ACC112 (cell line): ENCODE measurements around the gene NBPF12.
"Not testable (repeated sequence)": the region's sequence is repeated elsewhere in the genome, so short reads cannot be mapped to it uniquely, and the experiment has no call there.

Source experiments
- H2AFZ ChIP-seq: fragments of 200-600 bp; sonication (generic); one replicate; pipeline ENCODE4 v1.6.0; 2017; ENCODE audit warnings: antibody characterized with exemption, low read length; ENCODE audit not compliant: unreplicated experiment
- H3K27ac ChIP-seq: fragments of 200-600 bp; sonication (generic); 2 replicates; pipeline ENCODE4 v1.5.1; 2014; ENCODE audit warnings: low read depth, mild to moderate bottlenecking, antibody characterized with exemption, low read length, moderate library complexity
- H3K27me3 ChIP-seq: fragments of 200-600 bp; sonication (generic); 2 replicates; pipeline ENCODE4 v1.6.1; 2014; ENCODE audit warnings: mild to moderate bottlenecking, antibody characterized with exemption, low read length, moderate library complexity, mixed read lengths; ENCODE audit not compliant: insufficient read depth
- H3K36me3 ChIP-seq: fragments of 200-600 bp; sonication (generic); 2 replicates; pipeline ENCODE4 v1.6.1; 2016; ENCODE audit warnings: mild to moderate bottlenecking, antibody characterized with exemption, low read length, moderate library complexity, mixed read lengths; ENCODE audit not compliant: insufficient read depth
- H3K4me1 ChIP-seq: fragments of 200-600 bp; sonication (generic); one replicate; pipeline ENCODE4 v1.6.1; 2016; ENCODE audit warnings: low read length, mixed read lengths; ENCODE audit not compliant: insufficient read depth, unreplicated experiment, control insufficient read depth
- H3K4me3 ChIP-seq: fragments of 200-600 bp; sonication (generic); 2 replicates; pipeline ENCODE4 v1.5.1; 2014; ENCODE audit warnings: mild to moderate bottlenecking, low read depth, low read length
- H3K79me2 ChIP-seq: fragments of 200-600 bp; sonication (generic); one replicate; pipeline ENCODE4 v1.6.0; 2016; ENCODE audit warnings: low read length; ENCODE audit not compliant: control insufficient read depth, unreplicated experiment, insufficient read depth

Gene NBPF12

GRCh38 chr1:146934390-146935223 is 3.5 kb upstream of the NBPF12 start:
- H2AFZ ChIP-seq, result not testable (repeated sequence)

GRCh38 chr1:146937462-146937861 is 662 bp upstream of the NBPF12 start:
- H3K27ac ChIP-seq, H3K27me3 ChIP-seq, H3K4me1 ChIP-seq, H3K4me3 ChIP-seq, H2AFZ ChIP-seq, H3K79me2 ChIP-seq, H3K36me3 ChIP-seq: not testable (repeated sequence)

More at GRCh38 chr1:146934390-146935223, 3.5 kb upstream of the NBPF12 start:
- not testable (repeated sequence) for H3K4me1 ChIP-seq, H3K4me3 ChIP-seq, H3K79me2 ChIP-seq, H3K27me3 ChIP-seq, H3K36me3 ChIP-seq, H3K27ac ChIP-seq

DNA sequence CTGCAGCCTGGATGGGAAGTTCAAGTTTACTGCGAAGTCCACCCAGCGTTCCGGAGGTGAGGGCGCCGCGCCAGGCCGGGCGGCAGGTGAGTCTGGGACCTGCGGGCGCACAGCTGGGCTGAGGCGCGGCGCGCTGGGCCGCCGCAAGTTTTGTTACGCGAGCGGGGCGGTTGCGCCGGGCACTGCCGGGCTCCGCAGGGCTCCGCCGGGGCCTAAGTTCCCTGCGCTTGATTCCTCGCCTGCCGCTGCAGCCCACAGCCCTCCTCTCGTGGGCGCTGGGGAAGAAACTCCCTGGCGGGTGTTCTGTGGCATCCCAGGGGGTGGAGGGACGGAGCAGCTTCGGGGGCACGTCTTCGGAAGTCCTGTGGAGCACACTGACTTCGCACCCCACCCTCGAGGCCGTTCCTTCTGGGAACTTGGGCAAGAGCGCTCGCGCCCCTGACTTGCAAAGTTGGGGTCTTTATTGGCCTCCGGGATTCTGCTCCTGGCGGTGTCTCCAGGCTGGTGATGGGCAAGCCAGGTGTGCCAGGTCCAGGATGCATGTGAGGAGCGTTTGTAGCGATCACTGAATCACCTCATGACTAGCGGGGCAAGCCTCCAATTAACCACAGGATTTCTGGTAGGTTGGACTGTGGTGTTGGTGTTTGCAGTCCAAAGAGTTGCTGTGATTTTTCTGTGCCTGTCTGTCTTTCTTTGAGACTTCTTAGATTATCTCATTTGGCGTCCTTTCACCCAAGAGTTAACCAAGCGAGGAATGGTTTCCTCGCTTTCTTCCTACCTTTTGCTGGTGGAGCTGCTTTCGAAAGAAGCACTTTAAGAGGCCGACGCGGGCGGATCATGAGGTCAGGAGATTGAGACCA is 1.0 kb downstream of the NBPF12 start:
- not testable (repeated sequence) for H3K27ac ChIP-seq, H2AFZ ChIP-seq, H3K27me3 ChIP-seq

DNA sequence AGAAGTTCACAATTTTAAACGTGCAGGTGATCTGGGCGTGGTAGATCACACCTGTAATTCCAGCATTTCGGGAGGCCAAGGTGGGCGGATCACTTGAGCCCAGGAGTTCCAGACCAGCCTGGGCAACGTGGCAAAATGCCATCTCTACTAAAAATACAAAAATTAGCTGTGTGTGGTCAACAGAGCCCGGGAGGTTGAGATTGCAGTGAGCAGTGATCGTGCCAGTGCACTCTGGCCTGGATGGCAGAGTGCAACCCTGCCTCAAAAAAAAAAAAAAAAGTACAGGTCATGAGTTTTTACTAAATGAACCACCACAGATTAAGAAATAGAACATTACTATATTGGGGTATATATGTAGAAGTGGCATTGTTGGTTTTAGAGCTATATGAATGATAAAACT is 2.2 kb downstream of the NBPF12 start:
- H3K36me3 ChIP-seq, H3K27me3 ChIP-seq, H2AFZ ChIP-seq, H3K27ac ChIP-seq, H3K79me2 ChIP-seq, H3K4me3 ChIP-seq, H3K4me1 ChIP-seq: not testable (repeated sequence)

More for the DNA sequence above, 1.0 kb downstream of the NBPF12 start:
- not testable (repeated sequence) for H3K36me3 ChIP-seq, H3K4me1 ChIP-seq, H3K79me2 ChIP-seq
- H3K4me3 ChIP-seq, result peak overlapping the region; percentile 82

GRCh38 chr1:146943342-146943886 is 5.3 kb downstream of the NBPF12 start:
- H3K27me3 ChIP-seq, H3K27ac ChIP-seq, H2AFZ ChIP-seq: not testable (repeated sequence)

GRCh38 chr1:146948127-146948526 is 10.0 kb downstream of the NBPF12 start:
- not testable (repeated sequence) for H2AFZ ChIP-seq, H3K27me3 ChIP-seq, H3K27ac ChIP-seq, H3K79me2 ChIP-seq, H3K4me1 ChIP-seq, H3K4me3 ChIP-seq, H3K36me3 ChIP-seq

More at GRCh38 chr1:146943342-146943886, 5.3 kb downstream of the NBPF12 start:
- H3K36me3 ChIP-seq, H3K79me2 ChIP-seq, H3K4me1 ChIP-seq, H3K4me3 ChIP-seq: not testable (repeated sequence)

GRCh38 chr1:146964340-146964739 is 26.2 kb downstream of the NBPF12 start:
- H2AFZ ChIP-seq, H3K27ac ChIP-seq, H3K4me3 ChIP-seq, H3K36me3 ChIP-seq, H3K4me1 ChIP-seq, H3K79me2 ChIP-seq, H3K27me3 ChIP-seq: not testable (repeated sequence)

DNA sequence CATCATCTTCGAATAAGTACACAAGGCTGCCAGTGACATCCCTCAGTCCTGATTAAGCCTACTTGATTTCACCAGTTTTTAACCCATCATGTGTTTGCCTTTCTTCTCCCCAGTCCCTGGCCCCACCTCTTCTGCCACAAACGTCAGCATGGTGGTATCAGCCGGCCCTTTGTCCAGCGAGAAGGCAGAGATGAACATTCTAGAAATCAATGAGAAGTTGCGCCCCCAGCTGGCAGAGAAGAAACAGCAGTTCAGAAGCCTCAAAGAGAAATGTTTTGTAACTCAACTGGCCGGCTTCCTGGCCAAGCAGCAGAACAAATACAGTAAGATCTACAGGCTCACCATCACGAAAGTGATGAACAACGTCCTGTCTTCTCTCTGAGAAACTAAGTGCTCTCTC is 28.2 kb downstream of the NBPF12 start:
- H3K36me3 ChIP-seq, H3K79me2 ChIP-seq, H2AFZ ChIP-seq, H3K27ac ChIP-seq, H3K27me3 ChIP-seq, H3K4me3 ChIP-seq, H3K4me1 ChIP-seq: not testable (repeated sequence)

DNA sequence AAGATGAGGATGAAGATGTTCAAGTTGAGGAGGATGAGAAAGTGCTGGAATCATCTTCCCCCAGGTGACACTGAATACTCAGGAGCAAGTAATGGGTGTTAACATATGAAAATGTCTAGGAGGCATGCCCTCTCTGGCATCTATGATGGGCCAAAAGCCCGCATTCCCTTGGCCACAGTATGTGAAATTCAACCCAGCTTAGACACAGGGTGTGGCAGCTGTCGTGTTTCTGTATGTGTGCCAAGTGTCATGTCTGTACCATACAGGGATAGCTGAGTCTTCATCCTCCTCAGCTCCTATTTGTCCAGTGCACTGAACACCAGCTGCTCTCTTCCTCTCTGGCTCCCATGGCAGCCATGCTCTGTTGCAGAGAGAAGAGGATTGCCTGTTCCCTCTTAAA is 32.5 kb downstream of the NBPF12 start:
- not testable (repeated sequence) for H3K27ac ChIP-seq, H3K4me3 ChIP-seq, H2AFZ ChIP-seq, H3K79me2 ChIP-seq, H3K4me1 ChIP-seq, H3K36me3 ChIP-seq, H3K27me3 ChIP-seq

DNA sequence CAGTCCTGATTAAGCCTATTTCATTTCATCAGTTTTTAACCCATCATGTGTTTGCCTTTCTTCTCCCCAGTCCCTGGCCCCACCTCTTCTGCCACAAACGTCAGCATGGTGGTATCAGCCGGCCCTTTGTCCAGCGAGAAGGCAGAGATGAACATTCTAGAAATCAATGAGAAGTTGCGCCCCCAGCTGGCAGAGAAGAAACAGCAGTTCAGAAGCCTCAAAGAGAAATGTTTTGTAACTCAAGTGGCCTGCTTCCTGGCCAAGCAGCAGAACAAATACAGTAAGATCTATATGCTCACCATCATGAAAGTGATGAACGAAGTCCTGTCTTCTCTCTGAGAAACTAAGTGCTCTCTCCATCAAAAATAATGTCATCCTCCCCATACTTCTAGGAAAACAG is 34.6 kb downstream of the NBPF12 start:
- H3K4me3 ChIP-seq, H3K27ac ChIP-seq, H3K79me2 ChIP-seq, H3K4me1 ChIP-seq, H3K27me3 ChIP-seq, H3K36me3 ChIP-seq, H2AFZ ChIP-seq: not testable (repeated sequence)

- H2AFZ ChIP-seq, H3K36me3 ChIP-seq, H3K27ac ChIP-seq, H3K4me3 ChIP-seq, H3K79me2 ChIP-seq, H3K27me3 ChIP-seq, H3K4me1 ChIP-seq: not testable (repeated sequence)
Measured at GRCh38 chr1:146985855-146986254, 47.7 kb downstream of the NBPF12 start.
